ENCODE results near the gene DEFB126. TPM values are rescaled to one million over a fixed set of nuclear protein-coding genes. Genes with fewer than 3 reads are reported as not detected.

DEFB126 gene
- total and polyA plus RNA-seq, 4 donors: not detected

DNA sequence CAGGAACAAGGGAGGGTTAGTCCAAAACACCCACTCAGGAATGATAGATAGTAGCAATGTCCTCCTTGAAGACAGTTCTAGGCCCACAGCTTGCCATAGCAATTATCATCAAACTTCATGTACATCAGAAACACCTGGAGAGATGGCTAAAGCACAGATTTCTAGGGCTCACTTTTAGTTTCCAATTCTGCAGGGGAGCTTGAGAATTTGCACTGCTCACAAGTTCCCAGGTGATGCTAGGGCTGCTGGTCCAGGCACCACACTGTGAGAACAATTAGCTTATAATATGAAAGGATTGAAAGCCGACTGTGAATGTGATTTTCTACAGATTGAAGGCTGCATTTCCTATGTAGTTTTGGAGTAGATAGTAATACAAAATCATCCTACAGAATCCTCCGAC, 3.5 kb downstream of the DEFB126 start:
- 56% methylated on average over 2 of the region's 2 CpGs for WGBS
- Histone ChIP-seq H3K4me3 (ENCODE audit: low read depth in 1 of 3, low read length in 3 of 3) (no peak overlapping the region), H3K9me3 (ENCODE audit: control insufficient read depth in 4 of 4, low read length in 3 of 4) (no peaks in the 10 kb centered on the region), H3K4me1 (ENCODE audit: control insufficient read depth in 4 of 4, insufficient read depth in 4 of 4, low read length in 3 of 4) (no peaks in the 10 kb centered on the region), H3K36me3 (ENCODE audit: control insufficient read depth in 4 of 4, insufficient read depth in 3 of 4, low read depth in 1 of 4, low read length in 3 of 4) (no peaks in the 10 kb centered on the region), H3K27ac (ENCODE audit: low read depth in 1 of 2, low read length in 2 of 2) (no peak overlapping the region), H3K9ac (ENCODE audit: low read depth in 1 of 2, low read length in 2 of 2) (no peak overlapping the region), H3K27me3 (ENCODE audit: control insufficient read depth in 4 of 4, insufficient read depth in 4 of 4, low read length in 3 of 4) (peaks cover 0 to 16% (median 0%) of the 10 kb centered on the region in 4 donors)
- DNase-seq (ENCODE audit: low spot score): no peak
- TF ChIP-seq HNF4G (IDR thresholded peaks at IDR 0.05) (no peak), SP1 (IDR thresholded peaks at IDR 0.05) (no peak), TAF1 (conservative IDR thresholded peaks at IDR 0.05) (no peak), MAX (IDR thresholded peaks at IDR 0.05) (no peak), JUND (IDR thresholded peaks at IDR 0.05) (no peak), GABPA (IDR thresholded peaks at IDR 0.05 in 1 of 2, conservative IDR thresholded peaks at IDR 0.05 in 1 of 2) (no peak), RXRA (IDR thresholded peaks at IDR 0.05) (no peak), FOXA1 (IDR thresholded peaks at IDR 0.05) (no peak), HNF4A (conservative IDR thresholded peaks at IDR 0.05) (no peak), YY1 (IDR thresholded peaks at IDR 0.05) (no peak), RAD21 (IDR thresholded peaks at IDR 0.05) (no peak), ATF3 (IDR thresholded peaks at IDR 0.05) (no peak), EGR1 (IDR thresholded peaks at IDR 0.05; ENCODE audit: low read depth in 2 of 2) (no peak), NR2F2 (IDR thresholded peaks at IDR 0.05) (no peak)
- TF ChIP-seq, protein P1, sequence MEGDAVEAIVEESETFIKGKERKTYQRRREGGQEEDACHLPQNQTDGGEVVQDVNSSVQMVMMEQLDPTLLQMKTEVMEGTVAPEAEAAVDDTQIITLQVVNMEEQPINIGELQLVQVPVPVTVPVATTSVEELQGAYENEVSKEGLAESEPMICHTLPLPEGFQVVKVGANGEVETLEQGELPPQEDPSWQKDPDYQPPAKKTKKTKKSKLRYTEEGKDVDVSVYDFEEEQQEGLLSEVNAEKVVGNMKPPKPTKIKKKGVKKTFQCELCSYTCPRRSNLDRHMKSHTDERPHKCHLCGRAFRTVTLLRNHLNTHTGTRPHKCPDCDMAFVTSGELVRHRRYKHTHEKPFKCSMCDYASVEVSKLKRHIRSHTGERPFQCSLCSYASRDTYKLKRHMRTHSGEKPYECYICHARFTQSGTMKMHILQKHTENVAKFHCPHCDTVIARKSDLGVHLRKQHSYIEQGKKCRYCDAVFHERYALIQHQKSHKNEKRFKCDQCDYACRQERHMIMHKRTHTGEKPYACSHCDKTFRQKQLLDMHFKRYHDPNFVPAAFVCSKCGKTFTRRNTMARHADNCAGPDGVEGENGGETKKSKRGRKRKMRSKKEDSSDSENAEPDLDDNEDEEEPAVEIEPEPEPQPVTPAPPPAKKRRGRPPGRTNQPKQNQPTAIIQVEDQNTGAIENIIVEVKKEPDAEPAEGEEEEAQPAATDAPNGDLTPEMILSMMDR (IDR thresholded peaks at IDR 0.05; ENCODE audit: low read depth, low read length, missing input control): no peak
- TF ChIP-seq, protein P2, sequence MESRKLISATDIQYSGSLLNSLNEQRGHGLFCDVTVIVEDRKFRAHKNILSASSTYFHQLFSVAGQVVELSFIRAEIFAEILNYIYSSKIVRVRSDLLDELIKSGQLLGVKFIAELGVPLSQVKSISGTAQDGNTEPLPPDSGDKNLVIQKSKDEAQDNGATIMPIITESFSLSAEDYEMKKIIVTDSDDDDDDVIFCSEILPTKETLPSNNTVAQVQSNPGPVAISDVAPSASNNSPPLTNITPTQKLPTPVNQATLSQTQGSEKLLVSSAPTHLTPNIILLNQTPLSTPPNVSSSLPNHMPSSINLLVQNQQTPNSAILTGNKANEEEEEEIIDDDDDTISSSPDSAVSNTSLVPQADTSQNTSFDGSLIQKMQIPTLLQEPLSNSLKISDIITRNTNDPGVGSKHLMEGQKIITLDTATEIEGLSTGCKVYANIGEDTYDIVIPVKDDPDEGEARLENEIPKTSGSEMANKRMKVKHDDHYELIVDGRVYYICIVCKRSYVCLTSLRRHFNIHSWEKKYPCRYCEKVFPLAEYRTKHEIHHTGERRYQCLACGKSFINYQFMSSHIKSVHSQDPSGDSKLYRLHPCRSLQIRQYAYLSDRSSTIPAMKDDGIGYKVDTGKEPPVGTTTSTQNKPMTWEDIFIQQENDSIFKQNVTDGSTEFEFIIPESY (IDR thresholded peaks at IDR 0.05): no peak

DNA sequence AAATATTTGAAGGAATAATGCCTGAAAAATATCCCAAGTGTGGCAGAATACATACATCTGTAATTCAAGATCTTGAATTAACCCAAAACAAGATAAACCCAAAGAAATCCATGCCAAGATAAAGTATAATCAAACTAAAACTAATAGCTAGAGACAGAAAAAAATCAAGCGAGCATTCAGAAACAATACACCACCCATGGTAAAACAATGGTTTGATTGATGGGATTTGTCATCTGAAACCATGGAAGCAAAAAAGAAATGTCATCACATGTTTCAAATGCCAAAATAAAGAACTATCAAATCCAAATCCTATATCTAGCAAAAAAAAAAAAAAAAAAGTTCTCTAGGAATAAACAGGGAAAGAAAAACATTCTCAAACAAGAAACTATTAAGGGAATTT, 9.7 kb downstream of the DEFB126 start:
- Histone ChIP-seq H3K4me3 (ENCODE audit: low read depth in 1 of 3, low read length in 3 of 3) (no peak overlapping the region), H3K9ac (ENCODE audit: low read depth in 1 of 2, low read length in 2 of 2) (no peak overlapping the region), H3K27ac (ENCODE audit: low read depth in 1 of 2, low read length in 2 of 2) (no peak overlapping the region), H3K9me3 (ENCODE audit: control insufficient read depth in 4 of 4, low read length in 3 of 4) (no peaks in the 10 kb centered on the region), H3K27me3 (ENCODE audit: control insufficient read depth in 4 of 4, insufficient read depth in 4 of 4, low read length in 3 of 4) (no peaks in the 10 kb centered on the region), H3K4me1 (ENCODE audit: control insufficient read depth in 4 of 4, insufficient read depth in 4 of 4, low read length in 3 of 4) (no peaks in the 10 kb centered on the region), H3K36me3 (ENCODE audit: control insufficient read depth in 4 of 4, insufficient read depth in 3 of 4, low read depth in 1 of 4, low read length in 3 of 4) (no peaks in the 10 kb centered on the region)
- 90% methylated on average over 1 of the region's 1 CpG for WGBS
- no peak for DNase-seq (ENCODE audit: low spot score)
- TF ChIP-seq, protein P2 (IDR thresholded peaks at IDR 0.05): no peak
- TF ChIP-seq GABPA (IDR thresholded peaks at IDR 0.05 in 1 of 2, conservative IDR thresholded peaks at IDR 0.05 in 1 of 2) (no peak), EGR1 (IDR thresholded peaks at IDR 0.05; ENCODE audit: low read depth in 2 of 2) (no peak), HNF4G (IDR thresholded peaks at IDR 0.05) (no peak), JUND (IDR thresholded peaks at IDR 0.05) (no peak), YY1 (IDR thresholded peaks at IDR 0.05) (no peak), MAX (IDR thresholded peaks at IDR 0.05) (no peak), FOXA2 (IDR thresholded peaks at IDR 0.05) (no peak), NR2F2 (IDR thresholded peaks at IDR 0.05) (no peak), FOXA1 (IDR thresholded peaks at IDR 0.05) (no peak), RAD21 (IDR thresholded peaks at IDR 0.05) (no peak), REST (IDR thresholded peaks at IDR 0.05) (no peak), TAF1 (conservative IDR thresholded peaks at IDR 0.05) (no peak), ATF3 (IDR thresholded peaks at IDR 0.05) (no peak), RXRA (IDR thresholded peaks at IDR 0.05) (no peak), SP1 (IDR thresholded peaks at IDR 0.05) (no peak)
- TF ChIP-seq, protein P1 (IDR thresholded peaks at IDR 0.05; ENCODE audit: low read depth, low read length, missing input control): no peak
